NCI-H345 (cell line): ENCODE data around the gene RAB20.
"Not testable (repeated sequence)": the region's sequence is repeated elsewhere in the genome, so short reads cannot be mapped to it uniquely, and the experiment has no call there.

Experiments
- DNase-seq: peaks from one replicate; lab custom pipeline; 2025; lab: John Stamatoyannopoulos, UW

The RAB20 gene

GRCh38 chr13:110554227-110554836, 7.2 kb downstream of the RAB20 start:
- DNase-seq: no peak

- DNase-seq: no peak
Measured at GRCh38 chr13:110553417-110553816, 8.1 kb downstream of the RAB20 start.

- no peak for DNase-seq
Measured at GRCh38 chr13:110552767-110553166, 8.8 kb downstream of the RAB20 start.

- DNase-seq: no peak
Measured at GRCh38 chr13:110551284-110551683, 10.2 kb downstream of the RAB20 start.

- DNase-seq: no peak
Measured at GRCh38 chr13:110549795-110550160, 11.7 kb downstream of the RAB20 start.

- DNase-seq: no peak
Measured at GRCh38 chr13:110548891-110549794, 12.4 kb downstream of the RAB20 start.

GRCh38 chr13:110546926-110547325, 14.6 kb downstream of the RAB20 start:
- no peak for DNase-seq

- DNase-seq: no peak
Measured at GRCh38 chr13:110546378-110546777, 15.1 kb downstream of the RAB20 start.

- DNase-seq: no peak
Measured at GRCh38 chr13:110542169-110542796, 19.2 kb downstream of the RAB20 start.

- DNase-seq: no peak
Measured at GRCh38 chr13:110541526-110541920, 20.0 kb downstream of the RAB20 start.

GRCh38 chr13:110540871-110541525, 20.5 kb downstream of the RAB20 start:
- no peak for DNase-seq

- DNase-seq: no peak
Measured at GRCh38 chr13:110539894-110540293, 21.6 kb downstream of the RAB20 start.

GRCh38 chr13:110538632-110539031, 22.9 kb downstream of the RAB20 start:
- DNase-seq: no peak

- no peak for DNase-seq
Measured at GRCh38 chr13:110536006-110536693, 25.4 kb downstream of the RAB20 start.

- no peak for DNase-seq
Measured at GRCh38 chr13:110535526-110535925, 26.0 kb downstream of the RAB20 start.

GRCh38 chr13:110533771-110534670, 27.5 kb downstream of the RAB20 start:
- no peak for DNase-seq

GRCh38 chr13:110532258-110532657, 29.3 kb downstream of the RAB20 start:
- DNase-seq: not testable (repeated sequence)

GRCh38 chr13:110531671-110532083, 29.8 kb downstream of the RAB20 start:
- DNase-seq: no peak

GRCh38 chr13:110531100-110531499, 30.4 kb downstream of the RAB20 start:
- no peak for DNase-seq

- no peak for DNase-seq
Measured at GRCh38 chr13:110529522-110530311, 31.8 kb downstream of the RAB20 start.
